ENCODE measurements around the gene TAGAP.
A peak's percentile ranks its signal among the peaks of the same experiment; 100 is the strongest.
"Not testable (repeated sequence)": the region's sequence is repeated elsewhere in the genome, so short reads cannot be mapped to it uniquely, and the experiment has no call there.

Gene TAGAP

DNA sequence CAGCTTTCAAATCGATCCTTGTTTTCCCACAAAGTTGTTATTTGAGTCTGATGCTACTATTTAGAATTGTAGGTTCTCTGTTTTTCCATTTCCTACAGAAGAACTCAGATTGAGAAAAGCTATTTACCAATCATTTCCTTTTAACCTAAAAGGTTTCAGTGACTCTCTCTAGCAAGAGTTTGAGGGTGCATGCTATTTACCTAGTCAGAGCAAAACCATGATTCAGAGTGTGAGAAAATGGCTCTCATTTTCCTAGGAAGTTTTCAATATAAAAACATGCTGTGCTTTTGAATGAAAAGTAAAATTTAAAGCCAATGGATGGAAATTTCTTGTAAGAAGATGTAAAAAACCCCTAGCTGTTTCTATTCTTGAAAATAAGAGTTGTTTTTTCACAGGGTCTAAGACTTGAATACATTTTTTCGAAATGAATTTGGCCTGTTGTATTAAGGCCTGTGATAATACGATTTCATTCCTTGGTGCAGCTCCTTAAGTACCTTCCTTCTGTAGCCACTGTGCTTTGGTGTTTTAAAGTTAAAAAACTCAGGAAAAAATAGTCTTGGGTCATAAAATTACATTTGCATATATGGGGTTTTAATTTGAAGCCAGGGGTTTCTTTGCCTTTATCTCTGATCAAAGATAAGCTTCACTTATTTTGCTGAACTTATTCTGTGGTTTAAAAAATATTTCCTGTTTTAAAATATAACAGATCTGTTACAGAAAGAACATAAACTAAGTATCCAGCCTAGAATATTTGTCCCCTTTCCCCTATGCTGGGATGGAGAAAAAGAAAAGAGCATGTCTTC is 26.8 kb downstream of the TAGAP start:
- DNase-seq (ENCODE audit: extremely low read depth in 1 of 2, low read depth in 1 of 2): no peak

GRCh38 chr6:159014406-159014805 is 30.4 kb downstream of the TAGAP start:
- DNase-seq (ENCODE audit: extremely low read depth in 1 of 2, low read depth in 1 of 2): no peak

DNA sequence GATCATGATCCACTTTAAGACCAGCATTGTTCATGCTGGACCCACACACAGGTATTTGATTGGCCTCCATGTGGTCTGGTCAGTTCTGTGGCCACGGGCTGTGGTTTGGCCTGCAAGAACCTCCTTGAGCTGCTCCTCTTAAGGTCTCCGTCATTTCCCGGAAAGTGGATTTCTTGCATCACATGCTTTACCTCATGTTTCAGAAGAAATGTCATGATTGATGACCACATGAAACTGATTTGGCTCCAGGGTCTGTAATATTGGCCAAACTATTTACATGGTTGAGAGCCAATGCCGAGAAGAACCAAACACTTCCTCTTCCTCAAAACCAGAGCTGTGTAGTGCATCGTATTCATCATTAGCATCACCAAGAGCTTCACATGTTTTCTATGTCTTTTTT is 31.6 kb downstream of the TAGAP start:
- DNase-seq (ENCODE audit: extremely low read depth in 1 of 2, low read depth in 1 of 2): no peak

GRCh38 chr6:159012201-159012600 is 32.6 kb downstream of the TAGAP start:
- no peak for DNase-seq (ENCODE audit: extremely low read depth in 1 of 2, low read depth in 1 of 2)

- DNase-seq (ENCODE audit: extremely low read depth in 1 of 2, low read depth in 1 of 2): not testable (repeated sequence)
Observed at GRCh38 chr6:159010037-159010612, 34.7 kb downstream of the TAGAP start.

- no peak for DNase-seq (ENCODE audit: extremely low read depth in 1 of 2, low read depth in 1 of 2)
Observed at GRCh38 chr6:159008656-159009288, 36.0 kb downstream of the TAGAP start.

GRCh38 chr6:159007510-159007909 is 37.3 kb downstream of the TAGAP start:
- DNase-seq (ENCODE audit: extremely low read depth in 1 of 2, low read depth in 1 of 2): no peak

DNA sequence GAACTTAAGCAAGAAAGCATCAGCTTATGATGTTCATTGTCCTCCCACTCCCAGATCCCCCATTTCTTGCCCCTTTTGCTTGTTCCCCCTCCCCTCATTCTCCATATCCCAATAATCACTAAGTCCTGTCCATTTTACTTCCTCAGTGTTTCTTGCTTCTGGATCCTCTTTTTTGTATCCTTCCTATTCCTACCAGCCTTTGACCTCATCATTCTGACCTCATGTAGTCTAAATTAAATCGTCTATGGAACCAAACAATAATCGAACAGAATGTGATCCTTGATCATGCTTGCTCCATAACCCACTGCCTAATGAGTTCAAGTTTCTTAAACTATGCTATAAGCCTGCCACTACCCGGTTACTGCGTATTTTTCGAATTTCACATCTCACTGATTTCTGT is 39.4 kb downstream of the TAGAP start:
- DNase-seq (ENCODE audit: extremely low read depth in 1 of 2, low read depth in 1 of 2): no peak

DNA sequence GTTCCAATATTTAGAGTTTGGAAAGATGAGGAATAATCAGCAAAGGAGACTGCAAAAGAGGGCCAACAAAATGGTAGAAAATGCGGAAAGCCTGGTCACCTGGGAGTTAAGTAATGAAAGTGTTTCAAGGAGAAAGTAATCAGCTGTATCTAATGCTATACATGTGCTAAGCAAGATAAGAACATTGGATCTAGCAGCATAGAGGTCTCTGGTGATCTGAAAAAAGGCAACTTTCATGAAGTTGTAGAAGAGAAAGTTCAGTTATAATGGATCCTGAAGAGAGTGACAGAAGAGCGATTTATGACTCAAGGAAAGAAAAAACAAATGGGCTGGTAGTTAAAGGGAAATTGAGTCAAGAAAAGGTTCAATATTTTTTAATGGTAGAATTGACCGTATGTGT is 40.2 kb downstream of the TAGAP start:
- DNase-seq (ENCODE audit: extremely low read depth in 1 of 2, low read depth in 1 of 2): no peak

DNA sequence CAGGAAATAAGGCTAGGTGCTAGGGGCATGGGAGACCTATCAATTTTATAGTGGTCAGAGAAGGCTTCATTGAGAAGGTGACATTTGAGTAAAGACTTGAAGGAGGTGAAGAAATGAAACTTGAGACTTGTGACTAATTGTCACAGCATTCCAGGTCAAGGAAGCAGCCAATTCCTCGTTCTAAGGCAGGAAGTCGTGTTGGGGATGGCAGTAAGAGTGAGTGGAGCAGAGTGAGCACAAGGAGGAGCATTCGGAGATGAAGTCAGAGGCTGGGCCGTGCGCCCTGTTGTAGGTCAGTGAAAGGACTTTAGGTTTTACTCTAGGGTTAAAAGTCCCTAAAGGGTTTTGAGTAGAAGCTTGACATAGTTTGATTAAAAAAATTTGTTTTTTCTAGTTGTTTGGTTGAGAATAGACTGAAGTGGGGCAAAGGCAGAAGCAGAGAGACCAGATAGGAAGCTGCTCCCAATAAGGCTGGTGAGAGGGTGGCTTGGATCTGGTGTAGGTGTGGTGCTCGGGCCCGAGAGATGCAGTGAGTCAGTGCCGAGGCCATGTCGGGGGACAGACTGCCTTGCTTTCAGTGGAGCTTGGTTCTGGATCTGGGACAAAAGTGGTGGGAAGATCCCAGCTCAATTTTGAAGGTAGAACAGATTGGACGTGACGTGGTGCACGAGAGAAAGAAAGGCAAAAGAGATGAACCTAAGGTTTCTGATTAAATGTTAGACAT is 42.2 kb downstream of the TAGAP start:
- DNase-seq (ENCODE audit: extremely low read depth in 1 of 2, low read depth in 1 of 2): no peak

DNA sequence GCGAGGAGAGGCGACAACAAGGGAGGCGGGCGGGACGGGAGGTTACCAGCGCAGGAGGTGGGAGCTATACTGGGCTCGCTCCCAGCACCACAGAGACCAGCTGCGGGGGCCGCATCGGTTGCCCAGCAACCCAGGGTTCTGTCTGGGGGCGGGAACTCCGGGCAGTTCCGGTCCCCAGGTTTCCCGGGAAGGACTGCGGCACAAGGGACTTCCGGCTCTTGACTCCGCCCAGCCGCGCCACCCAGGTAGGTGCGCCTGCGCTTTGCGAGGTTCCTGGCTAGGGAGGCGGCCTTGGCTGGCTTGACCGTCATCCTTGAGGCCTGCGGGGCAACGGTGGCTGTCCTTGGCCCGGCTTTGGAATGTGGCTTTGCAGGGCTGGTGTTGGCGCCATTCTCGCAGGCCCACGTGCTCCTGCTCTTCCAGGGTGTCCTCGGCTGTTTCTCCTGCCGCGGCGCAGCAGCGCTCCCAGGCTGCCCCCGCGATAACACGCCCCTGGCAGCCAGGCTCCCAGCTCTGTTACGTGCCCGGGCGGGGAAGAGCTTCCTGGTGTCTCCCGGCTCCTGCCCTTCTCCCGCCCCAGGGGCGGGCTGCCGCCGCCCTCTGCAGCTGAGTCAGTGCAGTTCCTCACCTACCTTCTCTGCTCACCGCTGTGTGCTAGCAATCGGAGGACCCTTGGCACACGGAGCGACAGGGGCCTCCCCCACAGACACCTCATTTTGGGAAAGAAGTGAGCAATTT is 45.0 kb downstream of the TAGAP start, which contains the start of gene RSPH3:
TSS of gene RSPH3 (minus strand) at position 537 of the 738 bp plus-strand sequence. CDS start 652 bp downstream, outside the sequence.
- DNase-seq (ENCODE audit: extremely low read depth in 1 of 2, low read depth in 1 of 2): peak; percentile 94

GRCh38 chr6:158999154-158999665 is 45.6 kb downstream of the TAGAP start:
- no peak for DNase-seq (ENCODE audit: extremely low read depth in 1 of 2, low read depth in 1 of 2)

- DNase-seq (ENCODE audit: extremely low read depth in 1 of 2, low read depth in 1 of 2): no peak
Observed at GRCh38 chr6:158996856-158997255, 47.9 kb downstream of the TAGAP start.

GRCh38 chr6:158993639-158994038 is 51.2 kb downstream of the TAGAP start:
- no peak for DNase-seq (ENCODE audit: extremely low read depth in 1 of 2, low read depth in 1 of 2)

DNA sequence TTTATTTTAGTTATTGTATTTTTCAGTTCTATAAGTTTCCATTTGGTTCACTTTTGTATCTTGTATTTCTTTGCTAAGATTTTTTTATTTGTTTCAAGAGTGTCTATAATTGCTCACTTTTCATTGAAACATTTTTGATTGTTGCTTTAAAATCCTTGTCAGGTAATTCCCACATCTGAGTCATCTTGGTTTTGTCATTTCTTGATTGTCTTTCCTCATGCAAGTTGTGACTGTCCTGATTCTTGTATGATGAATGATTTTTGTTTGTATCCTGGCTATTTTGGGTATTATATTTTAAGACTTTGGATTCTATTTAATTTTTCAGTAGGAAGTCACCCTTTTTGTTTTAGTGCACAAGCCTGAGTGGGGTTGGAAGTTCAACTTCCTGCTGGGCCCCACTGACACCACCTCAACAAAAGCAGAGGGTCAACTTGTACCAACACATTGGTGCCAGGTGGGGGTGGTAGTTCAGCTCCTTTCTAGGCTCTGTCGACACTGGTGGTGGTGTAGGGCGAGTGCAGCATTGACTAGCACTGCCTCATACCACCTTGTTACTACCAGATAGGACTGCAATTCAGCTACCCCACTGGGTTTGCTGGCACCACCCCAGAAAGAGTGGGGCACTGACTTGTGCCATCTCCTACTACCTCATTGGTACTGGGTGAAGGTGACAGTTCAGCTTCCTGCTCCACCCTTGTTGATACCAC is 53.6 kb downstream of the TAGAP start:
- DNase-seq (ENCODE audit: extremely low read depth in 1 of 2, low read depth in 1 of 2): peak in 1 of 2 donors; percentile 34

DNA sequence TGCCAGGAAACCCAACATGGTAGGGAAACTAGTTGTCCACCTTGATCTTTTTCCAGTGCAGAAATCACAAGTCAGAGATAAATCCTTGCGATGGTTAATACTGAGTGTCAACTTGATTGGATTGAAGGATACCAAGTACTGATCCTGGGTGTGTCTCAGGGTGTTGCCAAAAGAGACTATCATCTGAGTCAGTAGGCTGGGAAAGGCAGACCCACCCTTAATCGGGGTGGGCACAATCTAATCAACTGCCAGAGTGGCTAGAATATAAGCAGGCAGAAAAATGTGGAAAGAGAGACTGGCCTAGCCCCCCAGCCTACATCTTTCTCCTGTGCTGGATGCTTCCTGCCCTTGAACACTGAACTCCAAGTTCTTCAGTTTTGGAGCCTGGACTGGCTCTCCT is 55.1 kb downstream of the TAGAP start:
- DNase-seq (ENCODE audit: extremely low read depth in 1 of 2, low read depth in 1 of 2): not testable (repeated sequence)

DNA sequence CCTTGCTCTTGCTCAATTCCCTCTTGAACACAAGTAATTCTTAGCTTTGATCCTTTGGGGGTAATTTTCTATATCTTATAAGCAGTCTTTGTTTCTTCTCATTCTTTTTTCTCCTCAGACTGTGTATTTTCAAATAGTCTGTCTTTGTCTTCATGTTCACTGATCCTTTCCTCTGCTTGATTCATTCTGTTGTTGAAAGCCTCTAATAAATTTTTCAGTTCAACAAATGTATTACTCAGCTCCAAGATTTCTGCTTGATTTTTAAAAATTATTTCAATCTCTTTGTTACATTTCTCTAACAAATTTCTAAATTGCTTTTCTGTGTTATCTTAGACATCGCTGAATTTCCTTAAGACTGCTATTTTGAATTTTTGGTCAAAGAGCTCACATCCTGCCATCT is 56.3 kb downstream of the TAGAP start:
- DNase-seq (ENCODE audit: extremely low read depth in 1 of 2, low read depth in 1 of 2): no peak

- DNase-seq (ENCODE audit: extremely low read depth in 1 of 2, low read depth in 1 of 2): no peak
Observed at GRCh38 chr6:158987657-158988056, 57.1 kb downstream of the TAGAP start.

Measured in stimulated activated CD8-positive, alpha-beta memory T cell treated with anti-CD3 and anti-CD28 coated beads, Interleukin-7, amount 100 ng/mL, for 48 hours (primary cell).